HG02571 (cell line): ENCODE data around the gene CEP104.

Experiments used
- ATAC-seq: cut with Tn5 transposase; IDR thresholded peaks from one replicate; pipeline ENCODE4 v1.9.1; 2021; ENCODE audit warnings: mild to moderate bottlenecking, moderate library complexity; ENCODE audit not compliant: unreplicated experiment

The CEP104 gene

GRCh38 chr1:3779912-3780416 is 77.0 kb downstream of the CEP104 start:
- ATAC-seq, result no peak

GRCh38 chr1:3779265-3779911 is 77.6 kb downstream of the CEP104 start:
- ATAC-seq, result no peak

- no peak for ATAC-seq
Observed at GRCh38 chr1:3778590-3779264, 78.3 kb downstream of the CEP104 start.

GRCh38 chr1:3777647-3778589 is 79.1 kb downstream of the CEP104 start:
- ATAC-seq, result no peak

- ATAC-seq, result no peak
Observed at GRCh38 chr1:3777078-3777547, 79.9 kb downstream of the CEP104 start.

- no peak for ATAC-seq
Observed at GRCh38 chr1:3776231-3776961, 80.6 kb downstream of the CEP104 start.

GRCh38 chr1:3775490-3776230 is 81.4 kb downstream of the CEP104 start:
- no peak for ATAC-seq

- no peak for ATAC-seq
Observed at GRCh38 chr1:3774946-3775489, 82.0 kb downstream of the CEP104 start.

- ATAC-seq, result no peak
Observed at GRCh38 chr1:3774276-3774945, 82.6 kb downstream of the CEP104 start.

GRCh38 chr1:3773572-3774275 is 83.3 kb downstream of the CEP104 start:
- ATAC-seq, result no peak

- ATAC-seq, result peak; percentile 13
Observed at GRCh38 chr1:3772715-3773571, 84.1 kb downstream of the CEP104 start, which contains the start of gene SMIM1. Gene SMIM1 (plus strand): TSS chr1:3772749. CDS start chr1:3775374, 2,625 bp downstream.

- ATAC-seq, result peak; percentile 48
Observed at GRCh38 chr1:3772027-3772714, 84.8 kb downstream of the CEP104 start.

GRCh38 chr1:3771108-3772026 is 85.6 kb downstream of the CEP104 start:
- ATAC-seq, result no peak

GRCh38 chr1:3770047-3770765 is 86.8 kb downstream of the CEP104 start:
- no peak for ATAC-seq

GRCh38 chr1:3768811-3769390 is 88.1 kb downstream of the CEP104 start:
- no peak for ATAC-seq
